HepG2 (cell line): Measurements from ENCODE around the gene CDT1. TPM values are rescaled to one million over a fixed set of nuclear protein-coding genes. Genes with fewer than 3 reads are reported as not detected.
A peak's percentile ranks its signal among the peaks of the same experiment; 100 is the strongest.

Experiments
- AHR ChIP-seq: IDR thresholded peaks from 2 replicates; pipeline ENCODE4 v1.6.1; 2018; ENCODE audit warnings: missing genetic modification reagents, missing compliant biosample characterization
- AKAP8 ChIP-seq: sonication (generic); formaldehyde crosslinking; IDR thresholded peaks from 2 replicates; pipeline ENCODE4 v1.5.1; 2020; ENCODE audit warnings: mild to moderate bottlenecking, missing genetic modification reagents
- ARNTL ChIP-seq: sonication (generic); formaldehyde crosslinking; IDR thresholded peaks from 2 replicates; pipeline ENCODE4 v1.4.0; 2020; ENCODE audit warnings: mild to moderate bottlenecking, missing genetic modification reagents
- FOXJ3 ChIP-seq: sonication (generic); formaldehyde crosslinking; IDR thresholded peaks from 2 replicates; pipeline ENCODE4 v1.4.0; 2020; ENCODE audit warnings: missing genetic modification reagents, mild to moderate bottlenecking, borderline replicate concordance
- HOXA7 ChIP-seq: sonication (generic); formaldehyde crosslinking; IDR thresholded peaks from 2 replicates; pipeline ENCODE4 v1.8.1; 2022; ENCODE audit warnings: mild to moderate bottlenecking, missing genetic modification reagents, moderate library complexity
- MAFK ChIP-seq, 2 experiments: IDR thresholded peaks in 1 of 2; conservative IDR thresholded peaks in 1 of 2; 2 replicates each; pipeline ENCODE4 v1.6.1; 2011; ENCODE audit warnings: improper control_type of control experiment in 2 of 2, low read length in 2 of 2
- NCOR1 ChIP-seq: fragments of 200-600 bp; sonication (generic); IDR thresholded peaks from 2 replicates; pipeline ENCODE4 v1.7.0; 2017; ENCODE audit warnings: antibody characterized with exemption, low read length, borderline replicate concordance
- PCBP1 ChIP-seq: fragments of 200-400 bp; formaldehyde crosslinking; IDR thresholded peaks from 2 replicates; pipeline ENCODE4 v1.6.1; 2017; ENCODE audit warnings: mild to moderate bottlenecking, low read depth, low read length, borderline replicate concordance
- POGK ChIP-seq: sonication (generic); formaldehyde crosslinking; conservative IDR thresholded peaks from 2 replicates; pipeline ENCODE4 v1.8.0; 2022; ENCODE audit warnings: mild to moderate bottlenecking, moderate library complexity, missing genetic modification reagents
- RBM39 ChIP-seq: fragments of 200-400 bp; formaldehyde crosslinking; IDR thresholded peaks from one replicate; pipeline ENCODE4 v1.6.1; 2018; ENCODE audit warnings: antibody characterized with exemption, mild to moderate bottlenecking, low read depth, low read length; ENCODE audit not compliant: poor library complexity, severe bottlenecking
- SP1 ChIP-seq, 2 experiments: fragments of 450-650 bp in 1 of 2; sonication (generic) in 1 of 2; formaldehyde crosslinking in 1 of 2; IDR thresholded peaks; 2 replicates each; pipeline versions ENCODE4 v1.4.0 to v1.6.1; 2016 to 2020; ENCODE audit warnings: missing genetic modification reagents in 1 of 2
- SP140L ChIP-seq: sonication (generic); formaldehyde crosslinking; IDR thresholded peaks from 2 replicates; pipeline ENCODE4 v1.4.0; 2020; ENCODE audit warnings: missing genetic modification reagents, borderline replicate concordance
- ZBTB25 ChIP-seq: IDR thresholded peaks from 2 replicates; pipeline ENCODE4 v1.6.1; 2018; ENCODE audit warnings: missing genetic modification reagents
- ZBTB43 ChIP-seq: sonication (generic); formaldehyde crosslinking; conservative IDR thresholded peaks from 2 replicates; pipeline ENCODE4 v1.4.0; 2020; ENCODE audit warnings: missing genetic modification reagents
- ZNF44 ChIP-seq: sonication (generic); formaldehyde crosslinking; IDR thresholded peaks from 2 replicates; pipeline ENCODE4 v1.5.1; 2020; ENCODE audit warnings: mild to moderate bottlenecking, missing genetic modification reagents
- ZNF460 ChIP-seq: sonication (generic); formaldehyde crosslinking; IDR thresholded peaks from 2 replicates; pipeline ENCODE4 v1.5.1; 2020; ENCODE audit warnings: missing genetic modification reagents, mild to moderate bottlenecking, borderline replicate concordance
- ZNF550 ChIP-seq: sonication (generic); formaldehyde crosslinking; IDR thresholded peaks from 2 replicates; pipeline ENCODE4 v1.4.0; 2020; ENCODE audit warnings: mild to moderate bottlenecking, missing genetic modification reagents, borderline replicate concordance
- ZNF687 ChIP-seq: sonication (generic); formaldehyde crosslinking; IDR thresholded peaks from 2 replicates; pipeline ENCODE4 v1.5.1; 2020; ENCODE audit warnings: mild to moderate bottlenecking, missing genetic modification reagents, moderate library complexity
- ZSCAN20 ChIP-seq: sonication (generic); formaldehyde crosslinking; IDR thresholded peaks from 2 replicates; pipeline ENCODE4 v1.4.0; 2020; ENCODE audit warnings: missing genetic modification reagents, mild to moderate bottlenecking, borderline replicate concordance
- polyA plus RNA-seq, 8 experiments: library from polyadenylated mRNA; depleted of rRNA in 3 of 8; stranded (reverse) in 7 of 8; unstranded in 1 of 8; fragments of >200 nt; fragmentation: Illumina TruSeq in 4 of 8; extraction: Trizol in 4 of 8; gene quantifications; 2 replicates each; pipeline versions ENCODE4 v1.2.1 to v1.2.3, GENCODE V29; 2011 to 2016; ENCODE audit warnings: low read depth in 4 of 8, missing spikeins in 1 of 8, mixed read lengths in 1 of 8; ENCODE audit not compliant: insufficient read depth in 1 of 8
- total RNA-seq, 5 experiments: library from RNA; depleted of rRNA; stranded (reverse); fragments of >200 nt; fragmentation: Illumina TruSeq; extraction: Trizol; gene quantifications; 2 replicates each; pipeline ENCODE4 v1.2.3, GENCODE V29; 2016; ENCODE audit warnings: low read depth in 1 of 5

The CDT1 gene
- total and polyA plus RNA-seq, 2 of the 13 experiments (the other 11 are each of a cell fraction or from before 2014, with no cell fraction given) = 23.1 to 23.8 TPM

- no peak; the same call in 1 of the 2 replicates for TF ChIP-seq ZBTB43 (CRISPR knock-in tag)
- 0 out of 2 replicates have a peak, but pooled peaks have one; percentile 11 for TF ChIP-seq PCBP1
- TF ChIP-seq AHR = peak; percentile 80; the same call in 1 of the 2 replicates
- TF ChIP-seq FOXJ3 = no peak
- no peak for TF ChIP-seq HOXA7 (CRISPR knock-in tag)
- TF ChIP-seq ZSCAN20 (CRISPR knock-in tag) = no peak
- 0 out of 2 replicates have a peak, but pooled peaks have one; percentile 26 for TF ChIP-seq ZNF550 (CRISPR knock-in tag)
- peak; percentile 63 for TF ChIP-seq ARNTL (CRISPR knock-in tag)
- TF ChIP-seq MAFK (conservative IDR thresholded peaks at IDR 0.05 in 1 of 2, IDR thresholded peaks at IDR 0.05 in 1 of 2; ENCODE audit: low read length in 2 of 2) = no peak
- peak; percentile 94 for TF ChIP-seq ZNF687 (CRISPR knock-in tag)
- TF ChIP-seq POGK (CRISPR knock-in tag) = peak; percentile 81
- no peak for TF ChIP-seq ZNF44
- peak; percentile 74 for TF ChIP-seq RBM39
- TF ChIP-seq AKAP8 (CRISPR knock-in tag) = peak; percentile 88
- 0 out of 2 replicates have a peak, but pooled peaks have one; percentile 34 for TF ChIP-seq ZBTB25
- TF ChIP-seq SP1 (IDR thresholded peaks at IDR 0.05) = no peak
- 0 out of 2 replicates have a peak, but pooled peaks have one; percentile 17 for TF ChIP-seq SP1 (CRISPR knock-in tag; IDR thresholded peaks at IDR 0.05)
- TF ChIP-seq NCOR1 = no peak
- no peak; the same call in 1 of the 2 replicates for TF ChIP-seq SP140L (CRISPR knock-in tag)
- TF ChIP-seq ZNF460 (CRISPR knock-in tag) = peak; percentile 19; the same call in 1 of the 2 replicates
These were observed 18.3 kb upstream of the CDT1 start, which contains the start of gene PIEZO1 (continued) for GRCh38 chr16:88785106-88785924.
